Mesenchymal stem cell (in vitro differentiated cells and primary cell): ENCODE results near the gene EN1.

Experiments
- DNase-seq: peaks from one replicate; pipeline ENCODE4 v3.0.0-alpha.2; 2013
- H2AFZ ChIP-seq: one replicate; pipeline ENCODE4 v1.6.1; 2013; ENCODE audit warnings: low read depth, mild to moderate bottlenecking, control low read depth, inconsistent platforms, low read length, moderate library complexity
- H2AK5ac ChIP-seq: 2 replicates; pipeline ENCODE4 v1.6.1; 2013; ENCODE audit warnings: low read length, moderate library complexity, mild to moderate bottlenecking, inconsistent platforms; ENCODE audit not compliant: severe bottlenecking
- H2BK120ac ChIP-seq: one replicate; pipeline ENCODE4 v1.6.1; 2013; ENCODE audit warnings: low read depth, mild to moderate bottlenecking, inconsistent platforms, low read length, moderate library complexity
- H2BK12ac ChIP-seq, 2 experiments: one replicate each; pipeline ENCODE4 v1.6.1; 2013; ENCODE audit warnings: inconsistent platforms in 2 of 2, low read length in 2 of 2, mild to moderate bottlenecking in 2 of 2, moderate library complexity in 2 of 2, control low read depth in 1 of 2
- H2BK15ac ChIP-seq: one replicate; pipeline ENCODE4 v1.6.1; 2013; ENCODE audit warnings: mild to moderate bottlenecking, low read depth, inconsistent platforms; ENCODE audit not compliant: poor library complexity, severe bottlenecking
- H2BK5ac ChIP-seq: 2 replicates; pipeline ENCODE4 v1.6.1; 2013; ENCODE audit warnings: low read depth, mild to moderate bottlenecking, low read length, control low read depth, inconsistent platforms; ENCODE audit not compliant: poor library complexity, severe bottlenecking
- H3K14ac ChIP-seq, 2 experiments: one replicate each; pipeline ENCODE4 v1.6.1; 2013; ENCODE audit warnings: inconsistent platforms in 2 of 2, low read length in 2 of 2, control low read depth in 1 of 2, mild to moderate bottlenecking in 1 of 2, moderate library complexity in 1 of 2
- H3K18ac ChIP-seq, 2 experiments: one replicate each; pipeline ENCODE4 v1.6.1; 2013; ENCODE audit warnings: inconsistent platforms in 2 of 2, low read length in 2 of 2, control low read depth in 1 of 2, low read depth in 1 of 2, mild to moderate bottlenecking in 1 of 2
- H3K23ac ChIP-seq, 2 experiments: one replicate each; pipeline ENCODE4 v1.6.1; 2013; ENCODE audit warnings: inconsistent platforms in 2 of 2, low read length in 2 of 2, mild to moderate bottlenecking in 2 of 2, moderate library complexity in 2 of 2, control low read depth in 1 of 2
- H3K27ac ChIP-seq: 2 replicates; pipeline ENCODE4 v1.5.1; 2013; ENCODE audit warnings: mild to moderate bottlenecking, moderate library complexity, low read length, control low read depth, inconsistent platforms; ENCODE audit not compliant: poor library complexity, severe bottlenecking
- H3K27me3 ChIP-seq, 2 experiments: 2 replicates each; pipeline versions ENCODE4 v1.6.1 to v1.7.0; 2013; ENCODE audit warnings: low read length in 2 of 2, mild to moderate bottlenecking in 2 of 2, moderate library complexity in 2 of 2, control low read depth in 1 of 2, inconsistent platforms in 1 of 2; ENCODE audit not compliant: control insufficient read depth in 1 of 2, insufficient read depth in 1 of 2
- H3K36me3 ChIP-seq, 2 experiments: 2 replicates each; pipeline versions ENCODE4 v1.6.1 to v1.7.0; 2013; ENCODE audit warnings: low read length in 2 of 2, control low read depth in 1 of 2, inconsistent platforms in 1 of 2, low read depth in 1 of 2, mild to moderate bottlenecking in 1 of 2; ENCODE audit not compliant: insufficient read depth in 2 of 2, control insufficient read depth in 1 of 2
- H3K4ac ChIP-seq, 2 experiments: one replicate each; pipeline ENCODE4 v1.6.1; 2013; ENCODE audit warnings: inconsistent platforms in 2 of 2, low read length in 2 of 2, mild to moderate bottlenecking in 2 of 2, moderate library complexity in 2 of 2, control low read depth in 1 of 2, low read depth in 1 of 2
- H3K4me1 ChIP-seq: 2 replicates; pipeline ENCODE4 v1.6.1; 2013; ENCODE audit warnings: low read depth, low read length, control low read depth; ENCODE audit not compliant: control insufficient read depth, insufficient read depth
- H3K4me2 ChIP-seq: 2 replicates; pipeline ENCODE4 v1.6.1; 2013; ENCODE audit warnings: low read length, mild to moderate bottlenecking, inconsistent platforms; ENCODE audit not compliant: poor library complexity, severe bottlenecking
- H3K4me3 ChIP-seq, 2 experiments: 2 replicates each; pipeline versions ENCODE4 v1.5.1 to v1.7.0; 2013; ENCODE audit warnings: low read length in 2 of 2, mild to moderate bottlenecking in 2 of 2, control low read depth in 1 of 2, low read depth in 1 of 2; ENCODE audit not compliant: insufficient read depth in 1 of 2
- H3K79me1 ChIP-seq: replicated peaks from 2 replicates; pipeline ENCODE4 v1.6.1; 2013; ENCODE audit warnings: mild to moderate bottlenecking, control low read depth, low read length, inconsistent platforms; ENCODE audit not compliant: poor library complexity, severe bottlenecking
- H3K9ac ChIP-seq: 2 replicates; pipeline ENCODE4 v1.7.0; 2013; ENCODE audit warnings: mild to moderate bottlenecking, low read length, moderate library complexity
- H3K9me3 ChIP-seq: 2 replicates; pipeline ENCODE4 v1.7.0; 2013; ENCODE audit warnings: mild to moderate bottlenecking, low read length; ENCODE audit not compliant: control insufficient read depth
- H4K8ac ChIP-seq: one replicate; pipeline ENCODE4 v1.6.1; 2013; ENCODE audit warnings: inconsistent platforms, mild to moderate bottlenecking, low read length, moderate library complexity
- H4K91ac ChIP-seq: one replicate; pipeline ENCODE4 v1.6.1; 2013; ENCODE audit warnings: mild to moderate bottlenecking, low read length, inconsistent platforms
- WGBS: methylation state at CpG from one replicate; pipeline ENCODE4 v1.1.7; 2013; ENCODE audit warnings: mixed read lengths; 5-methylcytosine and 5-hydroxymethylcytosine counted together

EN1 gene

DNA sequence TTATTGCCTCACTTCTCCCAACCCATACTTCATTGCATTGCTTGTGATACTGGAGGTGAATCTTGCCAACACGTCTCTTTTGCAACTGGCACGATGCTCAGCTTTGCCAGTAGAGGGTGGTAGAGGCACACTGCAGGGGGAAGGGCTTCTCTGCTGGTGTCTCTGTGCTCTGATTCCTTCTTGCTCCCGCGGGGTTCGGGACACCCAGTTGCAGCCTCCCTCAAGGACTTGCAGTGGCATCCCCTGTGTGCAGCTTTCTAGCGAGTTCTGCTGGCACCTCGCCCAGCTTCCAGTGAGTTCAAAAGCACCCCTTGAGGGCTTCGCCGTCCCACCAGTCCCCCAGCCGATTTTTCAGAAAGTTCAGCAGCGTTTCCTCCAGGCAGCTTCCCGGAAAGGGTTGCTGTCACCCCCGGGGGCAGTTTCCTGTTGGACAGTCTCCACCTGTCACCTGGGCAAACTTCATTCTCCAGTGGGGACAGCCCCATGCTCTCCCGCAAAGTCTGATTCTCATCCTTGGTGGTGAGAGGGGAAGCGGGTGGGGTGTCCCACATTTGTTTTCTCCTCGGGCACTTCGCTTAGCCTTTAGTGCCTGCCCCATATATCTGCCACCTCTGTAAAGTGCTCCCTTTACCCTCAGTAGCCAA is 35.4 kb upstream of the EN1 start:
- DNase-seq = peak; percentile 25
- H3K14ac ChIP-seq = no peak overlapping the region
- H3K36me3 ChIP-seq = no peaks in the 10 kb centered on the region
- no peak overlapping the region for H3K4me2 ChIP-seq
- H3K18ac ChIP-seq = no peak overlapping the region
- peak overlapping the region in 1 of 2 experiments; percentile 66 for H3K4me3 ChIP-seq
- no peaks in the 10 kb centered on the region for H3K79me1 ChIP-seq
- no peak overlapping the region for H2AFZ ChIP-seq
- H3K27me3 ChIP-seq = peaks cover 0 to 60% of the 10 kb centered on the region in 2 experiments
- H3K4me1 ChIP-seq = peaks cover 2% of the 10 kb centered on the region
- H3K23ac ChIP-seq = no peak overlapping the region
- H3K27ac ChIP-seq = no peak overlapping the region
- H2BK15ac ChIP-seq = no peak overlapping the region
- H3K4ac ChIP-seq = no peak overlapping the region
- no peak overlapping the region for H2BK12ac ChIP-seq
- H3K9me3 ChIP-seq = no peaks in the 10 kb centered on the region
- peak overlapping the region; percentile 51 for H3K9ac ChIP-seq
- H2BK120ac ChIP-seq = no peak overlapping the region
- no peak overlapping the region for H4K8ac ChIP-seq
- no peak overlapping the region for H4K91ac ChIP-seq
- no peak overlapping the region for H2AK5ac ChIP-seq
- H2BK5ac ChIP-seq = no peak overlapping the region
- WGBS = 20% methylated on average over 13 of the region's 17 CpGs

DNA sequence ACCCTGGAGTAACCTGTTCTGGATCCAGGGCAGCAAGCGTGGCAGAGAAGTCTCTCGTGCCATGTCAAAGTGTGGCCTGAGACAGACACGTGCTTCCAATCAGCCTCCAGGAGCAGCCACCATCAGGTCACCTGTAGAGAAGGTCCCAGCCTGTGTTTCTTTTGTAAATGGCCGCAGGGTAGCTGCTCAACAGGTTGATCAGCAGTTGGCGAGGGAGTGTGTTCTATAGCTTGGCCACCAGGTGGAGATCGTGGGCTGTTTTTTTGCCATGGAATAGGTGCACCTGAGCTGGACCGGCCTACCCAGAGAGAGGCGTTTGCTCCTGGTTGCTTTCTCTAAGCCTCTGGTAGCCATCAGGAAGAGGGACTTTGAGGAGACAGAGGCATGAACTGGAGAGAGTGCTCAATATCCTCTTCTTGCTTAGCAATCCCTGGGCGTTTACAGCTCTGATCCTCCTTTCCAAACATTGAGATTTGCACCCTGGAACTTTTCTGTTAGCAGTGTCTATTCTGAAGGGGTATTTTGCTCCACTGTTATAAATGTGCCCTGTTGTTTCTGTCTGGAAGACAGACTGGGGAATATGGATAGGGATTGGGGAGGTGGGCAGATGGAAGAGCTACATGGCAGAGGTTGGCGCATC is 34.2 kb upstream of the EN1 start:
- Histone ChIP-seq H2AFZ (no peak overlapping the region), H4K91ac (no peak overlapping the region), H2AK5ac (no peak overlapping the region), H3K27ac (no peak overlapping the region), H3K36me3 (no peaks in the 10 kb centered on the region), H2BK12ac (no peak overlapping the region), H3K4me2 (no peak overlapping the region), H3K79me1 (no peaks in the 10 kb centered on the region), H2BK120ac (no peak overlapping the region), H3K9ac (no peak overlapping the region), H3K27me3 (peaks cover 0 to 65% of the 10 kb centered on the region in 2 experiments), H3K23ac (no peak overlapping the region), H3K4me3 (no peak overlapping the region), H2BK5ac (no peak overlapping the region), H3K4me1 (peaks cover 2% of the 10 kb centered on the region), H3K9me3 (no peaks in the 10 kb centered on the region), H3K4ac (no peak overlapping the region), H3K14ac (no peak overlapping the region), H4K8ac (no peak overlapping the region), H3K18ac (no peak overlapping the region), H2BK15ac (no peak overlapping the region)
- peak; percentile 44 for DNase-seq
- WGBS = 11% methylated on average over 9 of the region's 10 CpGs

DNA sequence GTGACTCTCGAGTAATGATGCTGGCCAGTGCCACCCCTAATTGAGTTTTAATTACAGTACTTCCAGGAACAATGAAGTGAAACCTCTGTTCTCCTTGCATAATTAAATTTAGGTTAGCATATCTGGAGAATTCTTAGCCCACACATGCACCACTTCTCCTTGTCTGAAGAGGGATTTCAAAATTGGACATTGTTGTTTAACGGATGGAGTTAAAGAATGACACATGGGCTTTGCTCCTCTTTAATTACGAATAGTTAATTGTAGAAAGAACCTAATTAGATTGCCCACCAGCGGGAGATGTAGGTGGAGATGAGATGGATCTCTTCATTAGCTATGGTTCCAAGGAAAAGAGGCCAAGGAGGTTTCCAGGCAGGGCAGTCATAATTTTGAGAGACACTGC is 33.1 kb upstream of the EN1 start:
- no peak overlapping the region for H3K27ac ChIP-seq
- H3K4me3 ChIP-seq = no peak overlapping the region
- H3K9me3 ChIP-seq = no peaks in the 10 kb centered on the region
- no peak overlapping the region for H3K23ac ChIP-seq
- no peak overlapping the region for H2BK5ac ChIP-seq
- WGBS = 68% methylated on average over 4 of the region's 4 CpGs
- H3K79me1 ChIP-seq = no peaks in the 10 kb centered on the region
- no peak overlapping the region for H2BK12ac ChIP-seq
- H3K14ac ChIP-seq = no peak overlapping the region
- no peak overlapping the region for H3K9ac ChIP-seq
- peaks cover 2% of the 10 kb centered on the region for H3K4me1 ChIP-seq
- H2BK120ac ChIP-seq = no peak overlapping the region
- H3K4ac ChIP-seq = no peak overlapping the region
- H3K18ac ChIP-seq = no peak overlapping the region
- H4K91ac ChIP-seq = no peak overlapping the region
- H2AK5ac ChIP-seq = no peak overlapping the region
- H3K36me3 ChIP-seq = no peaks in the 10 kb centered on the region
- DNase-seq = no peak
- H4K8ac ChIP-seq = no peak overlapping the region
- no peak overlapping the region for H3K4me2 ChIP-seq
- H2AFZ ChIP-seq = no peak overlapping the region
- peaks cover 0 to 73% of the 10 kb centered on the region in 2 experiments for H3K27me3 ChIP-seq
- no peak overlapping the region for H2BK15ac ChIP-seq

DNA sequence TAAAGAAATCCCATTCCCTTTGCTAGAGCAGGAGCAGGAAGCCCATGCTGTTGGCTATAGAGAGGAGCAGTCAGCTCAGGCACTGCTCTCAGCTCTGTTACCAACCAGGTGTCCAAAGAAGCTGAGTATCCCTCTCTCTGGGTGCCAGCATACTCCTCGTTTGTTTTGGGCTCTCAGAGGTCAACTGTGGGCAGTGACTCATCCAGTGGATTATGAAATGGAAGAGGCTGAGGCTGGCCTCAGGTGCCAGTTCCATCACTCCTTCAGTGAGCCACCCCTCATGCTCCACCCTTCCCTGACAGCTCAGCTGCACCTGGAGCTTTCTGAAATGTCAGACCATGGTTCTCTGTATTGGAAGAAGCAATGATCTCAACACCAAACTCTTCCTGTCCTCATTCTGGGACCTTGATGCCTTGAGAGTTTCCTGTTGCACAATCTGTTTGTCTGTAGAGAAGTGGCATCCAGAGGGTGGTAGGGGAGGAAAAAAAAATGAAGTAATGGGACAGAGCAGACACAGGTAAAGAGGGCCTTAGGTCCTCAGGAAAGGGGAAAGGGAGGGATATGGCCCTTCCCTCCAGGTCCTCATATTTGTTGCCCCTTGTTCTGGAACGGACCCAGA is 31.2 kb upstream of the EN1 start:
- peaks cover 2% of the 10 kb centered on the region for H3K4me1 ChIP-seq
- no peak overlapping the region for H3K27ac ChIP-seq
- no peak overlapping the region for H3K9ac ChIP-seq
- H2BK5ac ChIP-seq = no peak overlapping the region
- no peak overlapping the region for H4K8ac ChIP-seq
- H2BK15ac ChIP-seq = no peak overlapping the region
- H4K91ac ChIP-seq = no peak overlapping the region
- no peak overlapping the region for H2AK5ac ChIP-seq
- H3K14ac ChIP-seq = no peak overlapping the region
- H3K4me2 ChIP-seq = no peak overlapping the region
- H3K36me3 ChIP-seq = no peaks in the 10 kb centered on the region
- H3K79me1 ChIP-seq = no peaks in the 10 kb centered on the region
- DNase-seq = no peak
- no peaks in the 10 kb centered on the region for H3K9me3 ChIP-seq
- H3K23ac ChIP-seq = no peak overlapping the region
- no peak overlapping the region for H3K4ac ChIP-seq
- H2BK120ac ChIP-seq = no peak overlapping the region
- no peak overlapping the region for H2AFZ ChIP-seq
- WGBS = 24% methylated on average over 2 of the region's 2 CpGs
- peaks cover 0 to 88% of the 10 kb centered on the region in 2 experiments for H3K27me3 ChIP-seq
- no peak overlapping the region for H2BK12ac ChIP-seq
- no peak overlapping the region for H3K18ac ChIP-seq
- no peak overlapping the region for H3K4me3 ChIP-seq
